ENCODE measurements around the gene SDK2.

SDK2 gene

DNA sequence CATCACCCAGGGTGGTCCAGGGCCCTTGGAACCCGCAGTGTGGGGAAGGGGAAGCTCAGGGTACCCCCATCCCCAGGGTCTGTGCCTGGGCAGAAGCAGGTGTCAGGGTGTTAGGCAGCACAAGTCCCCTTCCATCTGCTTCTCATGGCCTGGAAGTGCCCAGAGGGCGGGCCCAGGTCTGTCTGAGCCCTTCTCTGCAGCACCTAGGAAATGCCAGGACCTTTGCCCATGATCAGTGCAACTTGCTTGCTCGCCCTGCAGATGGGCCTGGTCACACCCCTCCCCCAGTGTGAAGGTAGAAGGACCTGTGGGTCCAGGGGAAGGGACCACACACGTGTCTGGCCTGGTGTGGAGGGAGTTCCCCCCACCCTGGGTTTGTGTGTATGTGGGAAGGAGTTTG, 174.9 kb downstream of the SDK2 start:
- Histone ChIP-seq H3K4me1 (ENCODE audit: control insufficient read depth, insufficient read depth, low read length) (no peaks in the 10 kb centered on the region), H3K4me3 (ENCODE audit: low read length) (no peak overlapping the region), H3K9ac (ENCODE audit: low read length) (no peak overlapping the region), H3K36me3 (ENCODE audit: control insufficient read depth, insufficient read depth, low read length, severe bottlenecking) (no peaks in the 10 kb centered on the region), H3K9me3 (ENCODE audit: control insufficient read depth, low read length) (no peaks in the 10 kb centered on the region), H3K27me3 (replicated peaks; ENCODE audit: control insufficient read depth, insufficient read depth, low read length) (peaks cover 28% of the 10 kb centered on the region)
- DNase-seq (ENCODE audit: low read depth): no peak

DNA sequence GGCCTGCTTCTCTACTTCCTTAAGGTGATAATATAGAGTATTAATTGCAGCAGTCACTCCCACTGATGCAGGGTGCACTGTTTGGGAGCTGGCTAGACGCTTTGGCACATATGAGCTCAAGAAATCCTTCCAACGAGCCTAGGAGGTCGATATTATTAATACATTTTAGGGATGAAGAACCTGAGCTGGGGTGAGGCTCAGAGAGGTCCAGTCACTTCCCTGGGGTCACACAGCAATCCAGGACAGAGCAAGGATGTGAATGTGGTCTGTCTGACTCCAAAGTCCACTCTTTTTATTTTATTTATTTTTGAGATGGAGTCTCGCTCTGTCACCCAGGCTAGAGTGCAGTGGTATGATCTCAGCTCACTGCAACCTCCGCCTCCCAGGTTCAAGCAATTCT, 176.0 kb downstream of the SDK2 start:
- H3K9me3 ChIP-seq (ENCODE audit: control insufficient read depth, low read length): no peaks in the 10 kb centered on the region
- H3K4me1 ChIP-seq (ENCODE audit: control insufficient read depth, insufficient read depth, low read length): no peaks in the 10 kb centered on the region
- no peak overlapping the region for H3K4me3 ChIP-seq (ENCODE audit: low read length)
- H3K27me3 ChIP-seq (replicated peaks; ENCODE audit: control insufficient read depth, insufficient read depth, low read length): peaks cover 26% of the 10 kb centered on the region
- no peaks in the 10 kb centered on the region for H3K36me3 ChIP-seq (ENCODE audit: control insufficient read depth, insufficient read depth, low read length, severe bottlenecking)
- no peak for DNase-seq (ENCODE audit: low read depth)
- no peak overlapping the region for H3K9ac ChIP-seq (ENCODE audit: low read length)

DNA sequence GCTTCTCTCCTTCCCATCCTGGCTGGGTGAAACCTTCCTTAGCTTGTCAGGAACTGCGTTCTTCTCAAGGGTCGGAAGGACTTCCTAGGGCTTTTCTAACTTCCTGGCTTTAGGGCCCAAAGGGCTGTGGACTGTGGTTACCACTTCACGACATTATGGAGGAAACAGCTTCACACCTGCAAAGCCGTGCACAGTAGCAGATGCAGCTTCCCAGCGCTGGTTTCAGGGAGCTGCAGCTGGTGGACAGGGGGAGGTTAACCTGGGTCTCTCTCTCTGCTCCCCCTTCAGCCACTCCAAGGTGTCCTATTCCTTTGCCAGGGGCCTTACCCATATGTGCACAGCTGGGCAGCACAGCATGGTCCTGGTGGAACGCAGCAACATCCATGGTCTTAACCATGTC, 176.6 kb downstream of the SDK2 start:
- no peaks in the 10 kb centered on the region for H3K9me3 ChIP-seq (ENCODE audit: control insufficient read depth, low read length)
- no peaks in the 10 kb centered on the region for H3K4me1 ChIP-seq (ENCODE audit: control insufficient read depth, insufficient read depth, low read length)
- no peak overlapping the region for H3K9ac ChIP-seq (ENCODE audit: low read length)
- DNase-seq (ENCODE audit: low read depth): no peak
- H3K36me3 ChIP-seq (ENCODE audit: control insufficient read depth, insufficient read depth, low read length, severe bottlenecking): no peaks in the 10 kb centered on the region
- no peak overlapping the region for H3K4me3 ChIP-seq (ENCODE audit: low read length)
- peaks cover 23% of the 10 kb centered on the region for H3K27me3 ChIP-seq (replicated peaks; ENCODE audit: control insufficient read depth, insufficient read depth, low read length)

DNA sequence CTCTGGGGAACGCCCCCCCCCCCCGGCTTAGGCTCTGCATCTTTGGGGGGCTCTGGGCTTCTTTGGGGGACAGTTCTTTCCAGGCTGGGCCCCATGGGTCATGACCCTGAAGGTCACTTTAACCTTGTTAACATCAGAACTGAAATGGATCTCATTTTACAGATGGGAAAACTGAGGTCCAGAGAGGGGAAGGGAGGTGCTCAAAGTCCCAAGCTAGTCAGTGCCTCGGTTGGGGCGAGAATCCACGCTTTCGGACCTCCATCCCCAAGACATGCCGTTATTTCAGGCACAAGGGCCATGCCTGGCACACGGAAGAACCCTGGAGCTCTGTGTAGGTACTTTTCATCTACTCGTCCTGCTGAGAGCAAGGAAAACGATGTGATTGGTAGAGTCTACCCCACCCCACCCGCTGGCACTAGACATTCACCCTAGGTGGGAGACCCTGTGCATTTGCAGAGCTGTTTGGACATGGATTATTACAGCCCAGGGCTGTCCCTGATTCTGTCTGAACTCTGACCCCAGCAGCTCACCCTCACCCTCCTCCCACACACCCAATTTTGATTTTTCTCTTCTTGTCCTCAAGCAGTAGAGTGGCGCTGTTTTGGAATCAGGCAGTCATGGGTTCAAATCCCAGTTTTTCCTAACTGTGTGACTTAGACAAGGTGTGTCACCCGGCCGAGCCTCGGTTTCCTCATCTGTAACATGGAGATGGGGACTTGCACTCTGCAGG, 177.4 kb downstream of the SDK2 start:
- Histone ChIP-seq H3K36me3 (ENCODE audit: control insufficient read depth, insufficient read depth, low read length, severe bottlenecking) (no peaks in the 10 kb centered on the region), H3K9ac (ENCODE audit: low read length) (no peak overlapping the region), H3K27me3 (replicated peaks; ENCODE audit: control insufficient read depth, insufficient read depth, low read length) (peaks cover 23% of the 10 kb centered on the region), H3K9me3 (ENCODE audit: control insufficient read depth, low read length) (no peaks in the 10 kb centered on the region), H3K4me3 (ENCODE audit: low read length) (no peak overlapping the region), H3K4me1 (ENCODE audit: control insufficient read depth, insufficient read depth, low read length) (no peaks in the 10 kb centered on the region)
- no peak for DNase-seq (ENCODE audit: low read depth)

DNA sequence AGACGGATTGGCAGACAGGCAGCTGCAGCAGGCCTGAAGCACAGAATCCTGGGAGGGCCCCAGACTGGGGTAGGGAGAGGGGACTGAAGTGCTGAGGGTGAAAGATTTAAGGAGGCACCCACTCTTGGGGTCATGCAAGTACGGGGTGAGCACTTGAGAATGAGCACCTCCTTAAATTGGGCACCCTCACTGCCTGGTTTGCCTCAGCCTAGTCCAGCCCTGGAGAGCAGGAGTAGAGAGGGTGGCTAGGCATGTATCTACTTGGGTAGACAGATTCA, 178.4 kb downstream of the SDK2 start:
- H3K27me3 ChIP-seq (replicated peaks; ENCODE audit: control insufficient read depth, insufficient read depth, low read length): peaks cover 23% of the 10 kb centered on the region
- no peak overlapping the region for H3K9ac ChIP-seq (ENCODE audit: low read length)
- no peak for DNase-seq (ENCODE audit: low read depth)
- H3K4me1 ChIP-seq (ENCODE audit: control insufficient read depth, insufficient read depth, low read length): no peaks in the 10 kb centered on the region
- H3K9me3 ChIP-seq (ENCODE audit: control insufficient read depth, low read length): peaks cover 2% of the 10 kb centered on the region
- no peak overlapping the region for H3K4me3 ChIP-seq (ENCODE audit: low read length)
- H3K36me3 ChIP-seq (ENCODE audit: control insufficient read depth, insufficient read depth, low read length, severe bottlenecking): no peaks in the 10 kb centered on the region

DNA sequence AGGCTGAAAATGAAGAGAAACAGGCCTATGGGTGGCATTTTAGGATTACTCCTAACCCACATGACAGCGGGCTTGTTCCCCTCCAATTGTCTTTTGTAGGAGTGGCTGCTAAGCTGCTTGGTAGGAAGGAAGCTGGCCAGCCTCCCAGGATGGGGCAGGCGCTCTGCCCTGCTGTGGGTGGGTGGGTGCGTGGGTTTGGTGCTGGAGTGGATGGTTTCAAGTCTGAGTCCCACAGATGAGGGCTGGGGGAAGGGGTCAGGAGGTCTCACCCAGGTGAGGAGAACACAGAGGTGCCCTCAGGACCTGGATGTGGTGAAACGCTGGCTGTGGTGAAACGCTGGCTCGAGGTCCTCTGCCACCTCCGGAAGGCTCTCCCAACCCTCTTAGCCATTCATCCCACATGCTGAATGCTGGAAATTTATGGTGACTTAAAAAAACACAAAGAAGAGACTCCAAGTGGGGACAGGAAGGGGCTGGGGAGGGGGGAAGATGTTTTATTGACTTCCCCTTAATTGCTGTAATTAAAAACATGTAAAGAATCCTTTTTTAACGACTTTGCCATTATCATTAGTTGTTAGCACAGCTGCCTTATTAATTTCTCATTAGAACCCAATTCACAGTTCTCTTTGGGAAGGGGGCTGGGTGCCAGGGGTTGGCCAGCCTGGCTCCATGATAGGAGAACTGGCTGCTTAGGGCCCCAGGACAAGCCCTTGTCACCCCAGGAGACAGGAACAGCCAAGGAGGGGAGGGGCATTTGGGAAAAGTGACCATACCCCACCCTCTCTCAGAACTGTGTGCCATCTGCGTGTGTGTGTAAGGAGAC, 178.9 kb downstream of the SDK2 start:
- Histone ChIP-seq H3K4me3 (ENCODE audit: low read length) (no peak overlapping the region), H3K9me3 (ENCODE audit: control insufficient read depth, low read length) (peaks cover 5% of the 10 kb centered on the region), H3K9ac (ENCODE audit: low read length) (no peak overlapping the region), H3K4me1 (ENCODE audit: control insufficient read depth, insufficient read depth, low read length) (no peaks in the 10 kb centered on the region), H3K27me3 (replicated peaks; ENCODE audit: control insufficient read depth, insufficient read depth, low read length) (peaks cover 23% of the 10 kb centered on the region), H3K36me3 (ENCODE audit: control insufficient read depth, insufficient read depth, low read length, severe bottlenecking) (no peaks in the 10 kb centered on the region)
- DNase-seq (ENCODE audit: low read depth): no peak

DNA sequence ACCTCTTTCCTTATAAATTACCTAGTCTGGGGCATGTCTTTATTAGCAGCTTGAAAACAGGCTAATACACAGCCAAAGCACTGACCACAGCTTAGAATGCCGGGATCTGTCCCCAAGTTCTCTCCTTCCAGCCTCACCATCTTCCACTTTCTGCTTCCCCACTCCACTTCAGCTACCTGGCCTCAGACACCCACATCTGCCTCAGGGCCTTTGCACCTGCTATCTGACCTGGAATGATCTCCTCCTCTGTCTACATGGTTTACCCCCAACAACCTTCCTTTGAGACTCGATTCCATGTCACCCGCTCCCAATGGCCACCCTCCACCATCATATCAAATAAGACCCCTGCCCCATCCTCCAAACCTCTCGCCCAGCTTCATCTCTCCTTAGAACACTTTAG, 179.8 kb downstream of the SDK2 start:
- peaks cover 12% of the 10 kb centered on the region for H3K9me3 ChIP-seq (ENCODE audit: control insufficient read depth, low read length)
- H3K4me1 ChIP-seq (ENCODE audit: control insufficient read depth, insufficient read depth, low read length): no peaks in the 10 kb centered on the region
- no peak overlapping the region for H3K9ac ChIP-seq (ENCODE audit: low read length)
- no peaks in the 10 kb centered on the region for H3K36me3 ChIP-seq (ENCODE audit: control insufficient read depth, insufficient read depth, low read length, severe bottlenecking)
- H3K4me3 ChIP-seq (ENCODE audit: low read length): no peak overlapping the region
- DNase-seq (ENCODE audit: low read depth): no peak
- H3K27me3 ChIP-seq (replicated peaks; ENCODE audit: control insufficient read depth, insufficient read depth, low read length): peaks cover 23% of the 10 kb centered on the region

DNA sequence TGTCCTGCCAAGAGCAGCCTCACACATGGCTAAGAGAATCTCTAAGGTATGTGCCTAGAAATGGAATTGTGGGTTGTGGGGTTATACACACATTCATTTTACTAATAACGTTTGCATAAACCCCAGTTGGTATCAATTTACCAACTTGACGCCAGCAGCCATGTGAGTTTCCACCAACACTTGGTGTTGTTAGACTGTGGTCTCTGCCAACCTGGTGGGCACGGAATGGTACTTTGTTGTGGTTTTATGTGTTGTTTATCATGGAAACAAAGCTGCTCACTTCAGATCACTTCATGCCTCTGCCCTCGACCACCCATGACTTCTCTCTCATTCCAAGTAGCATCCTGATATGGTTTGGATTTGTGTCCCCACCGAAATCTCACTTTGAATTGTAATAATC, 180.4 kb downstream of the SDK2 start:
- Histone ChIP-seq H3K4me1 (ENCODE audit: control insufficient read depth, insufficient read depth, low read length) (no peaks in the 10 kb centered on the region), H3K9me3 (ENCODE audit: control insufficient read depth, low read length) (peaks cover 16% of the 10 kb centered on the region), H3K4me3 (ENCODE audit: low read length) (no peak overlapping the region), H3K27me3 (replicated peaks; ENCODE audit: control insufficient read depth, insufficient read depth, low read length) (peaks cover 23% of the 10 kb centered on the region), H3K9ac (ENCODE audit: low read length) (no peak overlapping the region), H3K36me3 (ENCODE audit: control insufficient read depth, insufficient read depth, low read length, severe bottlenecking) (no peaks in the 10 kb centered on the region)
- DNase-seq (ENCODE audit: low read depth): no peak

DNA sequence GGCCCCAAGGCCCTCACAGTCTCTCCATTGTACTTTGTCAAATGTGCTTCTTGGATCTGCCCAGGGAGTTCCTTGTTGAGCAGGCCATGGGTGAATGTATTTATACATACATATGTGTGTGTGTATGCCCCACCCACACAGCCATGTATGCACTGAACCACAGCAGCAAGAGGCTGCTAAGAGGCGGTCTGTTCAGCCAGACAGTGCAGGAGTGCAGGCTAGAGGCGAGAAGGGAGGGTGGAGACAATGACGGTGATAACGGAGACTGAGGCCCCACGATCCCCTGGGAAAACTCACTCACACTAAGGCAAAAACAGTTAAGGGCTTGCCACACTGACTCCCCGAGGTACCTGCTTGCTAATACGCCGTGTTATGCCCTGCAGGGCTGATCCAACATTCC, 181.4 kb downstream of the SDK2 start:
- H3K4me3 ChIP-seq (ENCODE audit: low read length): no peak overlapping the region
- H3K36me3 ChIP-seq (ENCODE audit: control insufficient read depth, insufficient read depth, low read length, severe bottlenecking): no peaks in the 10 kb centered on the region
- DNase-seq (ENCODE audit: low read depth): no peak
- peaks cover 16% of the 10 kb centered on the region for H3K9me3 ChIP-seq (ENCODE audit: control insufficient read depth, low read length)
- no peak overlapping the region for H3K9ac ChIP-seq (ENCODE audit: low read length)
- H3K4me1 ChIP-seq (ENCODE audit: control insufficient read depth, insufficient read depth, low read length): no peaks in the 10 kb centered on the region
- peaks cover 21% of the 10 kb centered on the region for H3K27me3 ChIP-seq (replicated peaks; ENCODE audit: control insufficient read depth, insufficient read depth, low read length)

DNA sequence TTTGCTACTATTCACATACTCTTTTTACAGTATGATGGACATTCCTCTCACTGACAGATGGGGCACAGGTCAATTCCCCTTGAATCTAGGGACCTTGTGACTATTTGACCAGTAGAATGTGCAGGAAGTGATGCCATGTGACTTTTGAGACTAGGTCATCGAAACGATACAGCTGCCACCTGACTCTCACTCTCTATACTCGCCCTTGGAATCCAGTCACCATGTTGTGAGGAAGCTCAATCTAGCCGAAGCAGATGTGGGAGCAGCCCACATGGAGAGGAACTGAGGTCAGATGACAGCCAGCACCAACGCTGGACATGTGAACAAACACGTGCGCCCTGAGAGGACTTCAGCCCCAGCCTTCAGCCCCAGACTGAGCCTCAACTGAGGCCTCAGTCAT, 184.3 kb downstream of the SDK2 start:
- no peak overlapping the region for H3K4me3 ChIP-seq (ENCODE audit: low read length)
- H3K9me3 ChIP-seq (ENCODE audit: control insufficient read depth, low read length): peaks cover 16% of the 10 kb centered on the region
- H3K9ac ChIP-seq (ENCODE audit: low read length): no peak overlapping the region
- DNase-seq (ENCODE audit: low read depth): no peak
- H3K4me1 ChIP-seq (ENCODE audit: control insufficient read depth, insufficient read depth, low read length): no peaks in the 10 kb centered on the region
- peaks cover 20% of the 10 kb centered on the region for H3K27me3 ChIP-seq (replicated peaks; ENCODE audit: control insufficient read depth, insufficient read depth, low read length)
- H3K36me3 ChIP-seq (ENCODE audit: control insufficient read depth, insufficient read depth, low read length, severe bottlenecking): no peaks in the 10 kb centered on the region

DNA sequence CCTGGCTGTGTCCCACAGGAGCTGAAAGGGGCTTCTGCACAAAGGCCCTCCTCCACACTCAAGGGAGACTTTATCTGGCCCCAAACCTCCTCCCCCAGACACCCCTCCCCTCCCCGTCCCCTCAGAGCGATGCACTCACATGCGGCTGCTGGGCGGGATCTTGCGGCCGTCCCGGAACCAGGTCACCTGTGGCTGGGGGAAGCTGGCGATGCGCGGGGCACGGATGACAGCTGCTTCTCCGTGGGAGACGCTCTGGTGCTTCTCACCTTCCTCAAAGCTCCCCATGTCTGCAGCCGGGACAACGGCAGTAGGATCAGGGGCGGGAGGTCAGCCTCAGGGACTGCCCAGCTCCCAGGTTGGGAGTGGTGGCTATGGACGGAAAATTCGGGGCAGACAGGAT, 188.5 kb downstream of the SDK2 start:
- Histone ChIP-seq H3K4me3 (ENCODE audit: low read length) (no peak overlapping the region), H3K27me3 (replicated peaks; ENCODE audit: control insufficient read depth, insufficient read depth, low read length) (peaks cover 17% of the 10 kb centered on the region), H3K4me1 (ENCODE audit: control insufficient read depth, insufficient read depth, low read length) (no peaks in the 10 kb centered on the region), H3K9me3 (ENCODE audit: control insufficient read depth, low read length) (peaks cover 18% of the 10 kb centered on the region), H3K9ac (ENCODE audit: low read length) (no peak overlapping the region), H3K36me3 (ENCODE audit: control insufficient read depth, insufficient read depth, low read length, severe bottlenecking) (no peaks in the 10 kb centered on the region)
- DNase-seq (ENCODE audit: low read depth): no peak
